NOMO-1 treated with dmso at 0.1 percent for 144 hours (cell line): Measurements from ENCODE around the gene LIMS2.

Experiments used
- DNase-seq: peaks from one replicate; lab custom pipeline; 2025; ENCODE audit not compliant: unreplicated experiment; lab: John Stamatoyannopoulos, UW

LIMS2 gene

DNA sequence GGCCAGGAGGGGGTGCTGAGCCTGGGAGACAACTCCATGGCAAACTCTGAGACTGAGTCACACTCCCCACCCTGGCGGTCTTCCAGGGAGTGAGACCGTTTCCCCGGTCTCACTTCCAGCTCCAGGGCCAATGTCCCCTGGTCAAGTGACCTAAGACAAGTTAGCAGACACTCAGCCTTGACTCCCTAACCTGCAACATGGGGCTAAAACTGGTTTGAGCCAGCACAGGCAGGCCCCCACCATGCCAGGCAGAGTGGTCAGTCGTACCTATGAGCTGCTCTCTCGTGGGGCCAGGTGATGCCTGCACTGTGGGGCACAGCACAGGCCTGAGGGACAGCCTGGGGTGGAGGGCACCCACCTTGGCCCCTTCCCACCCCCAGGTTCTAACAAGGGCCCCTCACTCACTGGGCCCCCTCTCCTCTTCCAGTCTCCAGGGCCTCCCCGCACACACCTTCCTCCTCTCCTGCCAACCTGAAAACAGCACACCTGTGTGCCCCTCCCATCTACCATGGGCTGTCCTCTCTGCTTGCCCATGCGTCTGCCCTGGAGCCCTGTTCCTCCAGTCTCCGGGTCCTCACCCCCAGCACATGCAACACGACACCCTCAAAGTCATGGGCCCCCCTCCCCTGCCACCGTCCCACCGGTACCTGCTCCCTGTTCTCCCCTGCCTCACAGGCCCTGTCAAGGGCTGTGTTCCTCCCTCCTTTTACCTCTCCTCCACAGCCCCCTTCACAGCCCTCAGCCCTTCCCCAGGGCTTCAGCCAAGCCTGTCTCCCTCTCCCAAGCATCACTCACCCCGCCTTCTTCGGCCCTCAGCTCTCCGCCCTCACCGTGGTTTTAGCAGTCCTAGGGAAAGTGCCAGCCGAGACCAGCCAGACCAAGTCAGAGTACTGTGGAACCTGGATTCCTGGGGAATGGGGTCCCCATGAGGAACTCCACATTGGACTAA lies 27.8 kb downstream of the LIMS2 start:
- DNase-seq, result no peak

DNA sequence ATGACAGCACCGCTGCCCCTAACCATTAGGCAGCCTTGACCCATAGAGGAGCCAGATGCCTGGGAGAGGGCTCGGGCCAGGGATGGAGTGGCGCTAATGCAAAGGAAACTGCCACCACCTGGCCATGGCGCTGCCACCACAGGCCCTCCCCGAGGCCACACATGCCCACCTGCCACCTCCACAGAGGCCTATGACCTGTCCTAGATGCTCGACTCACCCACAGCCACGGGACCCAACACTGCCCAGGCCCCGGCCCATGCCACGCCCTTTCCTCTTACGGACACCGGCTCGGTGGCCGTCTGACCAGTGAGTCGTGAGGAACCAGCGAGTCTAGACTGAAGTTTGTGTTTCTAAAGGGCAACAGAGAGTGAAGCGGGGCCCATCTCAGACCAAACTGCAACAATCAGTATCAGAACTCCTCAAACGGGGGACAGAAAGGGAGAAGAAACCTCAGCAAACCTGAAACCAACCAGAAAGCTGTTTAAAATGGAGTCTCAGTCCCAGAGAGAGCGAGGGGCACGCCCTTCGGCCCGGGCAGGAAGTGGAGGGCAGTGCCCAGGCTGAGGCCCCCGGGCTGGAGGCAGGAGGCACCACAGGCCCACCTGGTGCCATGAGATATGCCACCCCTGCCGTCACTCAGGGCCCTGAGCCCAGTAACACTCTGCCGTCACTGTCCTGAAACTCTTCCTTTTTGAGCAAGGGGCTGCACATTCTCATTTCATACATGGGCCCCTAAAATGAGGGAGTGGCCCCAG lies 28.7 kb downstream of the LIMS2 start:
- DNase-seq, result no peak

DNA sequence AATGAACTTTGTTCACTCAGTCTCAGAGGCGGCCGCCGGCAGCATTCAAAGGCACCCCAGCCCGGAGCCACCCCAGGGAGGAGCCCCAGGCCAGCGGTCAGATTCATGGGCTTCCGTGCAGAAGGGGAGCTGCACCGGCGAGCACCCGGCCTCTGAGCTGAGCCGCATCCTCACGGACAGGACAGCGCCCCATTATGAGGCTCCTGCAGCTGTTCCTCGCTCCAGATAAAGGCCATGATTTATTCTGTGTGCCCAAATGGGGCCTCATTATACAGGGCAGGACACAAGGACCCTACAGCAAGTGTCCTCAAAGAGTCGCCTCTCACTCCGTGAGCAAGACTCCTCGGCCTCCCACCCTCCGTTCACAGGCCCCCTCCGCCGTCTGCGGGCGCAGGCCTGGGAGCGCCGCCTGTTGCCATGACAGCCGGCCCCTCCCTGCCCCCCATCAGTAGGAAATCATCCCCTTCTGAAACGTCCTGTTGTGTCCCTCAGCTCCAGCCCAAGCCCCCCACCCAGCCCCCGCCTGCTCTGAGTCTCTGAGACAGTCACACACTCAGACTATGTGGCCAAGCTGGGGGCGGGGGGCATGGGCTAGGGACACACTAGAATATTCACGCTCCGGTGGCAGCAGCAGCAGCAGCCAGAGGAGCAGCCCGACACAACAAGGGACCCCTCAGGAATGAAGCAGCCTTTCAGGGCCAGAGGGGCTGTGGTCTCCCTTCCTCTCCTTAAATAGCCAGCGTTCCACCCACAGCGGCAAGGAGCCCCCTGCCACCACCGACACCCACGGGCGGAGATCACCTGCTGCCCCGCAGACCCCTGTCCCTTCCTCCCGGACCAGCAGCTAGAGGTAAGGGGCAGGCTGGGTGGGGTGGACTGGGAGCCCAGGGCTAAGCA lies 29.7 kb downstream of the LIMS2 start, which contains the start of gene GPR17:
GPR17 (plus strand) TSS at position 759 of the 897 bp plus-strand sequence. CDS start 4,583 bp downstream, outside the sequence.
- no peak for DNase-seq

DNA sequence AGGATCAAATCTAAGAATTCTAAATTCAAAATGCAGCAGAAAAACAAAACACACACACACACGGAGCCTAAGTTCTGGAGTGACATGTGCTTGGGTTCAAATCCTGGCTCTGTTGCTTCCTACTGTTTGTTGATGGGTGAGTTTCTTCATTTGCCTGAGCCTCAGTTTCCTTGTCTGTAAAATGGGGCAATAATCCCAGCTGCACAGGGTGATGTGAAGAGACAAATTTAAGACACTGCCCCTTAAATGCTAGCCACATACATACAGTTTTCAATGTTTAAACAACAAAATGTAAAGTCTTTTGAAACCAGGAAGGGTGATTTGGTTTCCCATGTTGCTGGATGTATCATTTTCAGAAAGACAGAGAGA lies 30.3 kb downstream of the LIMS2 start:
- DNase-seq, result no peak

DNA sequence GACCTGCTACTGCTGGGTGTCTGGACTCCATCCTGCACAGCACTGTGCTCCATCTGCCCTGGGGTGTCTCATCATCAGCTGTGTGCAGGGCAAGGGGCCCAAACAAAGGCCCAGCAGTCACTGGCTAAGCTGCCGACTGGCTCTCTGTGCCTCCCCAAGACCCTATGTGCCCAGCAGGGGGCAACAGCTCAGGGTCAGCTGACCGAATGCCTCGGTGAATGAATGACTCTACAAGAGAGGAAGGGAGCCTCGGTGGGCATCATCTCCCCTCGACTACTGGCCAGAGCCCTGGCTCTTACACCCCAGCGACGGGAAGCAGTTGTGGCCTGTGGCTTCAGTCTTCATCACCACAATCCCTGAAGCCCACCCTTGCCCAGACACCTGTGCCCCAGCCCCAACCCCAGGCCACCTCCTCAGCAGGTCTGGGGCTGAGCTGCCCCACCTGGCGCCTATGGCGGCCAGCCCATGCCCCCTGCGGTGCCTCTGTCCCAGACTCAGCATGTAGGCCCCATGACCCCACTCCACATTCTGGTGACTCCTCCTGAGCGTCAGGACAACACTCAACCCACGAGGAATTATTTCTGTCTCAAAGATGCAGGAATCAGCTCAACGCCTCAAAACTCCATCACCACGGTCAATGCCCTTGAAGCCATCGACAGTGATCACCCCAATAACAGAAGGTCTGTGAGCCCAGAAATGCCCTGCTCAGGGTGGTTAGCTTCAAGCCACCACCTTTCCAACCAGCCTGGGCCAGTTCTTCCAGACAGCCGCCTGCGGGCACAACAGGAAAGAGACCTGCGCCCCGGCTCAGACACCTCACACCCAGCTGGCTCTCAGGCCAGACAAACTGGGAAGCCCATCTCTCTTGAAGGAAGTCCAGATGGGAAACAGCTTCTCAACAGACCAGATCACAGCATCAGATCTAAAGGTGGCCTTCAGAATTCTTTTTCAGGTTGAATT lies 31.0 kb downstream of the LIMS2 start:
- no peak for DNase-seq

DNA sequence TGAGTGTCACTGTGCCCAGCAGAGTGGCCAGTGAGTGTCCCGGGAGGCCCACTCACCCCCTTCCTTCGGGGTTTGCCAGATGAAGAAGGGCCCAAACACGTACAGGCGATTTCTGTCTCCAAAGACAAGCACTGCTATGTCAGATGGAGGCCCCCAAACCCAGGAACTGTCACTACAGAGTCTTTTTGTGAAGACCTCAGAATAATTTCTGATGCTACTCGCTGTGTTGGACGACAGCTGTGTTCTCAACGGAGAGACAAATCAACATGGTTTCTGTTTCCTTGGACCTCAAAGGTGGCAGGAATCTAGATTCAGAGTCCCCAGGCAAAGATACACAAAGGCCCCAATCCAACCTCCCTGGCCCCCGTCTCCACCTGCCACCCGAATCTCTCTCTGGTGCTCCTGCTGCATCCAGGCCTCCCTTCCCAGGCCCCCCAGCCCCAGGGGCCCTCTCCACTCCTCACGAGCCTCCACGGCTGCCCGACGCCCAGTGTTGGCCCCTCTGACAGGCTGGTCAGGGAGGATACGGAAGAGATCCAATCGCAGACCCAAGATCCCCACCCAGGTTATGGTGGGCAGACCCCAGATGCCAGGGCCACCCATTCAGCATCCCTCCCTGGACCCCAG lies 31.8 kb downstream of the LIMS2 start:
- no peak for DNase-seq

DNA sequence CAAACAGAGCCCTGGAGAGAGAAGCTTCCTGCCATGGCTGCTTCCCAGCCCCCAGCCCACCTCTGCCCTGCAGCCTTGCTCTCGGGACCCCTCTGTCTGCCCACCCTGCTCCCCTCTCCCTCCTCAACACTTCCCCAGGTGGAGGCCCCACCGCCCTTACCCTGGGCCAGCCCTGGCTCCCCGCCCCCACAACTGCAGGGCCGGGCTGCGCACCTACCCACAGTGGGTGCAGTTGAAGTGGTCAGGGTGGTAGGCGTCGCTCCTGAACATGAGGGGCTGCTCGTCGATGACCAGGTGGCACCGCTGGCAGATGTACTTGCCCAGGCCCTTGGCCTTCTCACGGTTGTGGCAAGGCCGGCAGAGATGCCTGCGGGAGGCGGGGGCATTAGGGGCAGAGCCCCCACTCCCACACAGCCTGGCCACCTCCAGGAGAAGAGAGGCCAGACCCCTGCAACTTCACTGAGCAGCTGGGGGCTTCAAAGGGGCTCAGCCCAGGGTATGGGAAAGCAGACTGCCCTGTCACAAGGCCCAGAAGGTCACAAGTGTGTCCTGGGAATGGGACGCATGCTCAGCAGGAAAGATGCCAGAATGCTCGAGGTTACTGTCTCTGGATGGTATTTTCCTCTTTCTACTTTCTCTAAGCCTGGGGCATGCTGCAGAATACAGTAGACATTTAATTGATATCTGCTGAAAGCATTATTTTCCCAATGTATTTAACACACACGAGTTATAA lies 32.5 kb downstream of the LIMS2 start:
- no peak for DNase-seq

DNA sequence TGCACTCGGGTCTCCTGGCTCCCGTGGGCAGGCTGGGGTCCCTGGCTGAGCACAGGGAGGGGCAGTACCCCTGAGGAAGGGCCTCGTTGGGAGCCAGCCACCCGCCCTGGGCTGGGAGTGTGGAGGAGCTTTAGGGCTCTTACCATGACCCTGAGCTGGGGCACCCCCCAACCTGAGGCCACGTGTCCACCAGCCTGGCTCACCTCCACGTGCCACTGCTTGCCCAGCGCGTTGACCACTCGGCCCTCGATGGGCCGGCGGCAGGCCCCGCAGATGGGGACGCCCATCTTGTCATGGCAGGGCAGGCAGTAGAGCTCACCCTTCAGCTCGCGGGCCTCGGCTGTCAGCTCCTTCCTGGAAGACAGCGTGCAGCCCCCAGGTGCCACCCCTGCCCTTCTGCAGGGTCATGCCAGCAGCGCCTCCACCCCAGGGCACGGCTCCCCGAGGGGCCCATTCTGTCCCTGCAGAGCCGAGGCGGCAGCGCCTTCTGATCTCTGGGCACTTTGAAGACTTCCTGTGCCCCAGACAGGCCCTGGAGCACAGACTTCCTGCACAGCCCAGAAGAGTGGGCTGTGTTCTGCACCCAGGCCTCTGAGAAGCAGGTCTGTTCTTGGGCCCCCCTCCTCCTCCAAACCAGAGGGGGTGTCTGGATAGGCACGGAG lies 33.4 kb downstream of the LIMS2 start:
- DNase-seq, result no peak

DNA sequence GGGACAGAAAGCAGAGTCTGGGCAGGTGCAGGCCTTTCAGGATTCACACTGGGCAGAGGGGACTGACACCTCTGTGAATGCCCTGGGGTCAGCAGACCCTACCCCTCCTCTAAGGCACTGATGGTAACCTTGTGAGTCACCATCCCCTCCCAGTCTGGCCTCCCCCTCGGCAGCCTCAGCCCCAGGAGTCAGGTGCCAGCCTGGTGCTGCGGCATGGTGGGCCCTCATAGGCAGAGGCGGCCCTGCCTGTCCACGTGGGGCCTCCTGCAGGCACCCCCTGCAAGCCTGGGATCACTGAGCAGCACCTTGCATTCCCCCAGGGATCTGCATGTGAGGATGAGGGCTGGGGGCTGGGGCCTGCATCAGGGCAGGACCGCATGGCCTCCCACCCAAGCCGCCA lies 34.2 kb downstream of the LIMS2 start:
- DNase-seq, result no peak

DNA sequence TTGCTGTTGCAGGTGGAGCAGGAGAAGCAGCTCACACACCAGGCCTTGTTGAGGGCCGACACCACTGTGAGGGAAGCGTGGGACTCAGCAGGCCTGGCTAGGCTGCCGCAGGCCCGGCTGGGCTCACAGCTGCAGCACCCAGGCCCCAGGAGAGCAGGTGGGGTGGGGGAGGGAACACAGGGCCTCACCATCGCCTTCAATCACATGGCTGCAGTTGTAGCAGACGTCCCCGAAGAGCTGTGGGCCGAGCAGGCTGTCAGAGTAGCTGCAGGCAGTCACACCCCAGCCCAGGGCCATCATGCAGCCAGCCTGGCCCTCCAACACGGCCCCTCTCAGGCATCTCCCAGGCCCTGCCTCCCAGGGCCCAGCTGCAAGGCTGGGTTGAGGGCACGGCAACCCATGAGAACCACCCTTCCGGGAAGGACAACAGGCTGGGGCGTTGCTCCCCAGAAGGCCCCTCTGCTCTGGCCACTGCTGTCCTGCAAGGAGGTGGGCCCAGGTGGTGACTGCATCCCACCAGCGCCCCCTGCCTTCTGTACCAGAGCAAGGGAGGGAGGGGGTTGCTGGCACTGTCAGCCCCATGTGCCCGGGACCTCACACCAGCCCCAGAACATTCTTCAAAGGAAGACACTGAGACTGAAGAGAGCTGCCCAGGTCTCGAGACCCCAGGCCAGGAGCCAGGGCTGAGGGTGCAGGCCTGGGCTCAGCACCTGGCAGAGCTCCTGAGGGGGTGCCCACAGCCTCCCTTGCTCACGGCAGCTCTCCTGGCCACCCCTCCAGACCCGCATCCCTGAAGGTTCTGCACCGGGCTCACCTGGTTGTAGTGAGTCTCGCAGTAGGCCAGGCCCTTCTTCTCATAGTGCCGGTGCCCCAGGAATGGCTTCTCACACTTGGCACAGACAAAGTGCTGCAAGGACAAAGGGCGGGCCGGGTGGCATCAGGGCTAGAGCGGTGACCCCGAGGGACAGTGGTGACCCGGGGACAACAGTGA lies 35.0 kb downstream of the LIMS2 start:
- DNase-seq, result no peak

DNA sequence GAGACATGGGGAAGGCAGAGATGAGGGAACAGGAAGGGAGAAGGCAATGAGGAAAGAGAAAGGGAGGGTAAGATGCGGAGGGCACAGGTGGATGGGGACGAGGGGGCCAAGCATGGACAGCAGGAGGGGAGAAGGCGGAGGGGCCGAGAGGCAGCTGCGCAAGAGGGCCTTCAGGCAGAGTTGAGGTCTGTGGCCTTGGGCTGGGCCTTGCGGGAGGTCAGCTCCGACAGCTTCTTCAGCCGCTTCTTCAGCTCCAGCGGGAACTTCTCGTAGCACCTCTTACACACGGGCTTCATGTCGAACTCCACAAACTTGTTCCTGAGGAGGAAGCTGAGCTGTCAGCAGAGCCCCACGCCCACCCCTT lies 36.2 kb downstream of the LIMS2 start:
- DNase-seq, result no peak

DNA sequence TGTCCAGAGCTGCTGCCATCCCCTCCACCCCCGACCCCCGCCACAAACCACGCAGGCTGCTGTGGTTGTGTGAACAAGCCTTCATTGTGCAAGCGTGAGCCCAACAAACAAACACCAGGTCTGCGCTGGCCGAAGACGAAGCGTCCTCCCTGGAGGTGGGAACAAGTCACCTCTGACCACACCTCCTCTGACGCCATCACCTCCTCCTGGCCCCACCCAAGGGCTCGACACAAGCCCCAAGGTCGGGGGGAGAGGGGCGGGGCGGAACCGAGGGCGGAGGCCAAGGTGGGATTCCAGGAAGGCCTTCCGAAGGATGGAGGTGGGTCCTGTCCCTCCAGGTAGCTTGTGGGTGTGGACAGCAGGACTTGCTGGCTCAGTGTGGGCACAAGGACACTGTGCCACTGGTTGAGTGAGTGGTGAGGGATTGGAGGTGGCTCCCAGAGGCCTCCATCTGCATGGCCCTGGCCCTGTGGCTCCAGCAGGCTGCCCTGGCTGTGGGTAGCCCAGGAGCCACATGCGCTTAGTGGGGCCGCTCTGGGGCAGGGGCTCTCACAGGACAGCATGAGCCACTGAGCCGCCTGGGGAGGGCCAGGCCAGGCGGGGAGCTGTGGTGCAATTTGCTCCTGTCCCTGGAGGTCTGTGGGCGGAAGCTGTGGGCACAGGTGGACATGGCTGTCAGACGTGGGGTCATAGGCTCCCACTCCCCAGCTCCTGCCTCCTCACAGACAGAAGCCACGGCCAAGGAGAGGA lies 36.8 kb downstream of the LIMS2 start:
- no peak for DNase-seq

DNA sequence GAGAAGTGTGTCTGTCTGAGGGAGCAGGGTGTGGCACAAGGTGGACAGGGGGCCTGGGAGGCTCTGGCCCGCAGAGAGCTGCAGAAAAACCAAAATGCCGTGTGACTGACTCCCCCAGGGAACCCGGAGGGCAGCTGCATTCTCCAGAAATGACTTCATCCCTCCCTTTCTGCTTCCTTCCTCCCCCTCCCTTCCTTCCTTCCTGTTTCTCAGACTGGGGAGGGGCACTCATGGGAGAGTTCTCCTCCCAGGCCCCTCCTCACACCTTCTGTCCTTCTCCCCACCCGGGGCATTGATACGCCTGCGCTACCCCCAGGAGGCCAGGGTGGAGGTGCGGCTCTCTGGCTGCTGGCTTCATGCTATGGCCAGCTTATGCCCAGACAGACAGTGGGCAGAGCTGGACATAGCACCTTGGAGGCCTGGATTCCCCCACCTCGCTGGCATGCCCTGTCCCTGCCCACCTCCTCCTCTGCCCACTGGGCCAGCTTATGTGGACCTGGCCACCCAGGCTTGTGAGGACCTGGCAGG lies 37.5 kb downstream of the LIMS2 start:
- no peak for DNase-seq

DNA sequence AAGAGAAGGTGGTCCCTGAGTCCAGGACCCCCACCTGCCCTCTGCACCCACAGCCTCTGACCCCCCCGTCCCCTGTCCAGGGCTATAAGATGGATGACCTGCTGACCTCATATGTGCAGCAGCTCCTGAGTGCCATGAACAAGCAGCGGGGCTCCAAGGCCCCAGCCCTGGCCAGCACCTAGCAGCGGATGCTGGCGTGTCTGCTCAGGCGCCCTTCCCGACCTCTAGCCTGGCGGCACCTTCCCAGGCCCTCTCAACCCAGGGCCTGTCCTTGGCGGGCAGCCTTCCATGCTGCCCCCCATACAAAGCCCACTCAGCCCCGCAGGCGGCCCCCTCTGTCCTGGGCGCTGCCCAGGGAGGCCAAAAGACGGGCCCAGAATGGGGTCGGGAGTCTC lies 38.1 kb downstream of the LIMS2 start:
- no peak for DNase-seq

DNA sequence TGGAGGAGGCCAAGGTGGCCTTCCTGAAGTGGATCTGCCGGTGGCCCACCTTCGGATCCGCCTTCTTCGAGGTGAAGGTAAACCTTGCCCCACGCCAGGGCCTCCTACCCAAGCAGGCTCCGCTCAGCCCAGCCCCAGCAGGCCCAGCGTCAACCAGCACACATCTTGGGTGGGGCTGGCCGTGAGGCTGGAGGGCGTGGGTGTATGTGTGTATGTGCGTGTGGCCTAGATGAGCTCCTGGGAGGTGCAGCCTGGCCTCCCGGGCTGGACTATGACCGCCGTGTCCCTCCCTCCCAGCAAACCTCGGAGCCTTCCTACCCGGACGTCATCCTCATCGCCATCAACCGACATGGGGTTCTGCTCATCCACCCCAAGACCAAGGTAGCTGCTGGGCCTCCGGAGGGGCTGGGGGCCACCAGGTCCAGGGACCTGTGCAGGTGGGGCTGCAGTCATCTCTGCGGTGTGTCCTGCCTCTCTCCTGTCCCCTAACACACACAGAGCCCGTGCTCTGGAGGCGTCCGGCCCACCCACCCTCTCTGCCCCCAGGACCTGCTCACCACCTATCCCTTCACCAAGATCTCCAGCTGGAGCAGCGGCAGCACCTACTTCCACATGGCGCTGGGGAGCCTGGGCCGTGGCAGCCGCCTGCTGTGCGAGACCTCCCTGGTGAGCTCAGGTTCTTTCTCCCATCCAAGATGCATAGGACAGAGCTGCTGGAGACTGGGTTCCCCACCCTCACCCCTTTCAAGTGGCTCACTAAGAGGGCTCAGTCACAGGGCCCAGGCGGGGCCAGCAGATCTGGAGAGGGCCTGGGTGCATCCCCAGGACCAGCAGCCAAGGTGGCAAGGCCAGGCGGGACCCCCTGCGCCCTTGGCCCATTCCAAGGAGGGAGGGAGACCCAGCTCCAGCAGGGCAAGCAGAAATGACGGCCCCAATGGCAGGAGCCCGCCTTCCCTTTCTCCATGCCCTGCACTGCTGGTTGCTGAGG lies 38.8 kb downstream of the LIMS2 start:
- no peak for DNase-seq
